K562 (cell line): Measurements from ENCODE around the gene C1QTNF5. TPM values are rescaled to one million over a fixed set of nuclear protein-coding genes. Genes with fewer than 3 reads are reported as not detected.
A peak's percentile ranks its signal among the peaks of the same experiment; 100 is the strongest.

Experiments
- ARNT ChIP-seq, 2 experiments: fragments of 450-650 bp; IDR thresholded peaks; 2 replicates each; pipeline ENCODE4 v1.6.1; 2016; ENCODE audit warnings: mild to moderate bottlenecking in 1 of 2
- ATF1 ChIP-seq, 2 experiments: fragments of 450-650 bp in 1 of 2; IDR thresholded peaks; 2 replicates each; pipeline ENCODE4 v1.6.1; 2016; ENCODE audit warnings: missing compliant biosample characterization in 1 of 2, missing genetic modification characterization in 1 of 2
- BDP1 ChIP-seq: IDR thresholded peaks from 3 replicates; pipeline ENCODE4 v1.6.1; 2011; ENCODE audit not compliant: insufficient read length, insufficient read depth
- CCNT2 ChIP-seq: IDR thresholded peaks from 2 replicates; pipeline ENCODE4 v1.6.1; 2011; ENCODE audit warnings: borderline replicate concordance, low read depth, mild to moderate bottlenecking, moderate library complexity, mixed read lengths, low read length; ENCODE audit not compliant: insufficient read length; ENCODE audit errors: extremely low read depth
- CHCHD3 ChIP-seq: fragments of 250-450 bp; sonication (Bioruptor Pico); IDR thresholded peaks from 2 replicates; pipeline ENCODE4 v2.1.2; 2022; ENCODE audit warnings: mild to moderate bottlenecking
- E2F3 ChIP-seq: fragments of 250-450 bp; sonication (Bioruptor Pico); IDR thresholded peaks from 2 replicates; pipeline ENCODE4 v1.4.0; 2020; ENCODE audit warnings: mild to moderate bottlenecking
- GABPA ChIP-seq: fragments of 200-800 bp; sonication (Bioruptor generic); conservative IDR thresholded peaks from 2 replicates; pipeline ENCODE4 v1.6.1; 2016; ENCODE audit warnings: low read depth, missing genetic modification characterization, missing compliant biosample characterization
- HMG20B ChIP-seq: fragments of 250-450 bp; sonication (Bioruptor Pico); IDR thresholded peaks from 2 replicates; pipeline ENCODE4 v1.5.0; 2021; ENCODE audit warnings: mild to moderate bottlenecking
- MYC ChIP-seq, 2 experiments: fragments of 250-450 bp in 1 of 2; sonication (Bioruptor Pico) in 1 of 2; IDR thresholded peaks; 2 replicates each; pipeline versions ENCODE4 v1.5.1 to v1.6.1; 2012 to 2021; ENCODE audit warnings: low read depth in 2 of 2, borderline replicate concordance in 1 of 2, improper control_type of control experiment in 1 of 2, low read length in 1 of 2, mild to moderate bottlenecking in 1 of 2, moderate library complexity in 1 of 2
- NFIC ChIP-seq: fragments of 450-650 bp; IDR thresholded peaks from 2 replicates; pipeline ENCODE4 v1.6.1; 2017; ENCODE audit warnings: mild to moderate bottlenecking, inconsistent platforms
- NRF1 ChIP-seq, 2 experiments: fragments of 450-650 bp; IDR thresholded peaks in 1 of 2; conservative IDR thresholded peaks in 1 of 2; 2 replicates each; pipeline ENCODE4 v1.6.1; 2014; ENCODE audit warnings: mild to moderate bottlenecking in 2 of 2
- PHF20 ChIP-seq: fragments of 450-650 bp; IDR thresholded peaks from 2 replicates; pipeline ENCODE4 v1.6.1; 2018; ENCODE audit not compliant: partially characterized antibody
- RCOR1 ChIP-seq, 2 experiments: IDR thresholded peaks; 2 replicates each; pipeline ENCODE4 v1.6.1; 2012; ENCODE audit warnings: low read depth in 2 of 2, low read length in 2 of 2, borderline replicate concordance in 1 of 2, improper control_type of control experiment in 1 of 2
- SMAD3 ChIP-seq: fragments of 450-650 bp; formaldehyde crosslinking; conservative IDR thresholded peaks from 2 replicates; pipeline ENCODE4 v1.4.0; 2020; ENCODE audit warnings: mild to moderate bottlenecking
- TRIM28 ChIP-seq: fragments of 450-650 bp; IDR thresholded peaks from 2 replicates; pipeline ENCODE4 v1.6.1; 2017
- ZBTB1 ChIP-seq: sonication (generic); formaldehyde crosslinking; IDR thresholded peaks from 2 replicates; pipeline ENCODE4 v1.8.1; 2023; ENCODE audit warnings: missing genetic modification reagents, low read depth, mild to moderate bottlenecking, borderline replicate concordance
- ZNF778 ChIP-seq: fragments of 450-650 bp; formaldehyde crosslinking; IDR thresholded peaks from 2 replicates; pipeline ENCODE4 v1.4.0; 2020; ENCODE audit warnings: mild to moderate bottlenecking, moderate library complexity
- ZNF780A ChIP-seq: fragments of 250-450 bp; sonication (Bioruptor Pico); IDR thresholded peaks from 2 replicates; pipeline ENCODE4 v1.5.0; 2021; ENCODE audit warnings: mild to moderate bottlenecking
- polyA plus RNA-seq, 8 experiments: library from polyadenylated mRNA; depleted of rRNA in 4 of 8; stranded (reverse) in 5 of 8; unstranded in 3 of 8; fragments of >200 nt; fragmentation: Nextera tagmentation in 2 of 8; fragmentation: Illumina TruSeq in 1 of 8; extraction: Ambion mirVana in 2 of 8; extraction: Trizol in 1 of 8; gene quantifications; 2 replicates each; pipeline versions ENCODE4 v1.2.1 to v1.2.3, GENCODE V29; 2011 to 2014; ENCODE audit warnings: inconsistent platforms in 1 of 8, missing spikeins in 1 of 8
- total RNA-seq, 7 experiments: library from RNA; depleted of rRNA in 6 of 7; stranded (reverse); fragments of >200 nt in 6 of 7; fragmentation: Illumina TruSeq in 2 of 7; extraction: Trizol in 2 of 7; gene quantifications; 2 replicates each; pipeline versions ENCODE4 v1.2.1 to v1.2.3, GENCODE V29; 2011 to 2021; ENCODE audit warnings: low replicate concordance in 1 of 7
- TF ChIP-seq, protein P1 (sequence below): fragments of 450-650 bp; formaldehyde crosslinking; IDR thresholded peaks from 2 replicates; pipeline ENCODE4 v1.4.0; 2022; ENCODE audit warnings: mild to moderate bottlenecking, moderate library complexity
- TF ChIP-seq, protein P2 (sequence below): fragments of 250-450 bp; sonication (Bioruptor Pico); IDR thresholded peaks from 2 replicates; pipeline ENCODE4 v1.8.0; 2021; ENCODE audit warnings: mild to moderate bottlenecking, moderate library complexity
- TF ChIP-seq, protein P3 (sequence below): sonication (generic); formaldehyde crosslinking; IDR thresholded peaks from 2 replicates; pipeline ENCODE4 v1.8.0; 2023; ENCODE audit warnings: mild to moderate bottlenecking, missing genetic modification reagents
- TF ChIP-seq, protein P4 (sequence below): fragments of 250-450 bp; sonication (Bioruptor Pico); IDR thresholded peaks from 2 replicates; pipeline ENCODE4 v1.8.0; 2021; ENCODE audit warnings: borderline replicate concordance, mild to moderate bottlenecking, moderate library complexity; ENCODE audit not compliant: poor library complexity, severe bottlenecking
- TF ChIP-seq, protein P5 (sequence below): fragments of 450-650 bp; conservative IDR thresholded peaks from 2 replicates; pipeline ENCODE4 v1.6.1; 2016; ENCODE audit warnings: missing genetic modification characterization, low read depth, mild to moderate bottlenecking, missing compliant biosample characterization, moderate library complexity

Gene C1QTNF5
- total and polyA plus RNA-seq, 9 of the 15 experiments (the other 6 are each of a cell fraction or from before 2014, with no cell fraction given) = 0.07 to 0.76 (median 0.24) TPM; not detected in 1

DNA sequence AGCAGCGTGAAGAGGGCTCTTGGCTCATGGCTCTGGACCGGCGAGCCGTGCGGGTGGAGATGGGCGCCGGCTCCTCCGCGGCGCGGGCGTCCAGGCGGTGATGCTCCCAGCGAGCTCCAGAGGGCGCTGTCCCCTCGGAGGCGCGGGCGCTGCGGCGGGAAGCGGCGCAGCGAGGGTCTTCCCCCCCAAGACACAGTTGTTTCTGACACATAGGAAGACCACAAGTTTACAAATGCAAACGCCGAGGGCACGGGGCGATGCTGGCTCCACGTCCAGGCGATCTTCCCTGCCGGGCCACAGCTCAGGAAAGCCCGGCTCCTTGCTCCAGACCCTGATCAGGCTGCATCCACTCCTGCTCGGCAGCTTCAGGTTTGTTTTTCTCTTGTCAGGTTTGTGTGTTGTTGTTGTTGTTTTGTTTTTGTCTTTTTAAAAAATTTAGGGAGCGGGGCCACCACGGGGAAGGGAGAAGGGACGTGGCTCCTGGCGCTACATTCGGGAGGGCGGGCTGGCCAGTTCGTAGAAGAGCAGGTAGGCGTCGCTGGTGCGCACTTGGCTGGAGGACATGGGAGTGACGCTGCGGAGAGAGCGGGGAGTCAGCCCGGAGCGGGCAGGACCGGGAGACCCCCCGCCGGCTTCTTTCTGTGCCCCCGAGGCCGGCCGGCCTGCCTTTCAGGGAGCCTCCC is 15.8 kb upstream of the C1QTNF5 start (continued):
- TF ChIP-seq, protein P1, sequence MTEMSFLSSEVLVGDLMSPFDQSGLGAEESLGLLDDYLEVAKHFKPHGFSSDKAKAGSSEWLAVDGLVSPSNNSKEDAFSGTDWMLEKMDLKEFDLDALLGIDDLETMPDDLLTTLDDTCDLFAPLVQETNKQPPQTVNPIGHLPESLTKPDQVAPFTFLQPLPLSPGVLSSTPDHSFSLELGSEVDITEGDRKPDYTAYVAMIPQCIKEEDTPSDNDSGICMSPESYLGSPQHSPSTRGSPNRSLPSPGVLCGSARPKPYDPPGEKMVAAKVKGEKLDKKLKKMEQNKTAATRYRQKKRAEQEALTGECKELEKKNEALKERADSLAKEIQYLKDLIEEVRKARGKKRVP (CRISPR knock-in tag) = no peak
- TF ChIP-seq ATF1 (CRISPR knock-in tag; IDR thresholded peaks at IDR 0.05) = no peak
- peak; percentile 72 for TF ChIP-seq ATF1 (tag; IDR thresholded peaks at IDR 0.05)
- no peak for TF ChIP-seq BDP1
- TF ChIP-seq PHF20 = no peak
- TF ChIP-seq, protein P2, sequence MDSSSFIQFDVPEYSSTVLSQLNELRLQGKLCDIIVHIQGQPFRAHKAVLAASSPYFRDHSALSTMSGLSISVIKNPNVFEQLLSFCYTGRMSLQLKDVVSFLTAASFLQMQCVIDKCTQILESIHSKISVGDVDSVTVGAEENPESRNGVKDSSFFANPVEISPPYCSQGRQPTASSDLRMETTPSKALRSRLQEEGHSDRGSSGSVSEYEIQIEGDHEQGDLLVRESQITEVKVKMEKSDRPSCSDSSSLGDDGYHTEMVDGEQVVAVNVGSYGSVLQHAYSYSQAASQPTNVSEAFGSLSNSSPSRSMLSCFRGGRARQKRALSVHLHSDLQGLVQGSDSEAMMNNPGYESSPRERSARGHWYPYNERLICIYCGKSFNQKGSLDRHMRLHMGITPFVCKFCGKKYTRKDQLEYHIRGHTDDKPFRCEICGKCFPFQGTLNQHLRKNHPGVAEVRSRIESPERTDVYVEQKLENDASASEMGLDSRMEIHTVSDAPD (CRISPR knock-in tag) = no peak
- TF ChIP-seq ZBTB1 = no peak
- no peak for TF ChIP-seq SMAD3 (CRISPR knock-in tag)
- TF ChIP-seq GABPA (tag) = no peak
- TF ChIP-seq RCOR1 (IDR thresholded peaks at IDR 0.05; ENCODE audit: borderline replicate concordance in 1 of 2, low read depth in 2 of 2, low read length in 2 of 2) = no peak
- TF ChIP-seq, protein P3, sequence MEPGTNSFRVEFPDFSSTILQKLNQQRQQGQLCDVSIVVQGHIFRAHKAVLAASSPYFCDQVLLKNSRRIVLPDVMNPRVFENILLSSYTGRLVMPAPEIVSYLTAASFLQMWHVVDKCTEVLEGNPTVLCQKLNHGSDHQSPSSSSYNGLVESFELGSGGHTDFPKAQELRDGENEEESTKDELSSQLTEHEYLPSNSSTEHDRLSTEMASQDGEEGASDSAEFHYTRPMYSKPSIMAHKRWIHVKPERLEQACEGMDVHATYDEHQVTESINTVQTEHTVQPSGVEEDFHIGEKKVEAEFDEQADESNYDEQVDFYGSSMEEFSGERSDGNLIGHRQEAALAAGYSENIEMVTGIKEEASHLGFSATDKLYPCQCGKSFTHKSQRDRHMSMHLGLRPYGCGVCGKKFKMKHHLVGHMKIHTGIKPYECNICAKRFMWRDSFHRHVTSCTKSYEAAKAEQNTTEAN (CRISPR knock-in tag) = no peak
- TF ChIP-seq CCNT2 = peak; percentile 46
- no peak for TF ChIP-seq ARNT (IDR thresholded peaks at IDR 0.05)
- TF ChIP-seq, protein P4, sequence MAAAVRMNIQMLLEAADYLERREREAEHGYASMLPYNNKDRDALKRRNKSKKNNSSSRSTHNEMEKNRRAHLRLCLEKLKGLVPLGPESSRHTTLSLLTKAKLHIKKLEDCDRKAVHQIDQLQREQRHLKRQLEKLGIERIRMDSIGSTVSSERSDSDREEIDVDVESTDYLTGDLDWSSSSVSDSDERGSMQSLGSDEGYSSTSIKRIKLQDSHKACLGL (CRISPR knock-in tag) = no peak
- TF ChIP-seq E2F3 (CRISPR knock-in tag) = peak; percentile 64; the same call in 1 of the 2 replicates
- TF ChIP-seq, protein P5, sequence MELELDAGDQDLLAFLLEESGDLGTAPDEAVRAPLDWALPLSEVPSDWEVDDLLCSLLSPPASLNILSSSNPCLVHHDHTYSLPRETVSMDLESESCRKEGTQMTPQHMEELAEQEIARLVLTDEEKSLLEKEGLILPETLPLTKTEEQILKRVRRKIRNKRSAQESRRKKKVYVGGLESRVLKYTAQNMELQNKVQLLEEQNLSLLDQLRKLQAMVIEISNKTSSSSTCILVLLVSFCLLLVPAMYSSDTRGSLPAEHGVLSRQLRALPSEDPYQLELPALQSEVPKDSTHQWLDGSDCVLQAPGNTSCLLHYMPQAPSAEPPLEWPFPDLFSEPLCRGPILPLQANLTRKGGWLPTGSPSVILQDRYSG (tag) = no peak
- TF ChIP-seq NRF1 (conservative IDR thresholded peaks at IDR 0.05 in 1 of 2, IDR thresholded peaks at IDR 0.05 in 1 of 2) = peak; percentile 36 to 48; a peak in 3 of 4 replicates
- 0 out of 2 replicates have a peak, but pooled peaks have one; percentile 14 for TF ChIP-seq MYC (IDR thresholded peaks at IDR 0.05; ENCODE audit: low read depth, low read length)
- no peak for TF ChIP-seq MYC (CRISPR knock-in tag; IDR thresholded peaks at IDR 0.05; ENCODE audit: borderline replicate concordance, low read depth)
- peak; percentile 82 for TF ChIP-seq NFIC
- TF ChIP-seq ZNF778 = no peak
- no peak for TF ChIP-seq ZNF780A (CRISPR knock-in tag)
- TF ChIP-seq HMG20B (CRISPR knock-in tag) = no peak
- TF ChIP-seq TRIM28 = no peak
- TF ChIP-seq CHCHD3 = no peak
